GM18909 (cell line): ENCODE data around the gene SGSM1.
A peak's percentile ranks its signal among the peaks of the same experiment; 100 is the strongest.

Experiments used
- ATAC-seq: cut with Tn5 transposase; IDR thresholded peaks from one replicate; pipeline ENCODE4 v1.9.1; 2021; ENCODE audit warnings: mild to moderate bottlenecking; ENCODE audit not compliant: unreplicated experiment, poor library complexity

SGSM1 gene

DNA sequence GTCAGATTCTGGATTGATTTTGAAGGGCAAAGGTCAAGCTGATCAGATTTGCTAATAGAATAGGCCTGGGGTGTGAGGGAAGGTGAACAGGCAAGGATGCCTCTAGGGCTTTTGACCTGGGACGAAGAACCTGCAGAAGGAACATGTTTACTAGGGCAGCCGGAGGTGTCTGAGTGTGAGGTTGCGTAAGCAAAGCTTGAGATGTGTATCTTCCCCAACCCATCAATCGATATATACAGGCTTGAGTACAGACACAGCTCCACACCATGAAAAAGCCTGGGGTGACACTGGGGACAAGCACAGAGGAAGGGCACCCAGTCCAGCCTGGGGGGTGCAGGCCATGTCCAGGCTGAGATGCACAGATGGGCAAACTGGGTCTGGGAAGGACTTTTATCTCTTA, 139.4 kb downstream of the SGSM1 start:
- ATAC-seq, result no peak

DNA sequence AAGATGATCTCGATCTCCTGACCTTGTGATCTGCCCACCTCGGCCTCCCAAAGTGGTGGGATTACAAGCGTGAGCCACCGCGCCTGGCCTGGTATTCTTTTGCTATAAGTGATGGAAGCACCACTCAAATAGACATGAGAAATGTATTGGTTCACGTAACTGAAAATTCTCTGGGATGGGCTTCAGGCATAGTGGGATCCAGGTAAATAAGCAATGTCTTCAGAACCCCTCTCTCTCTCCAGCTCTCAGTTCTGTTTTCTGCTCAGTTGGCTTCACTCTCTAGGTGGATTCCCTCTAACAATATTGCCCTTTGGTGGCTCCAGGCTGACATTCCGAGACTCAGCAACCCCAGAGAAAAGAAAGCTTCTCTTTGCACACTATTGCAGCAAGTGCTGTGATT, 141.4 kb downstream of the SGSM1 start:
- no peak for ATAC-seq

DNA sequence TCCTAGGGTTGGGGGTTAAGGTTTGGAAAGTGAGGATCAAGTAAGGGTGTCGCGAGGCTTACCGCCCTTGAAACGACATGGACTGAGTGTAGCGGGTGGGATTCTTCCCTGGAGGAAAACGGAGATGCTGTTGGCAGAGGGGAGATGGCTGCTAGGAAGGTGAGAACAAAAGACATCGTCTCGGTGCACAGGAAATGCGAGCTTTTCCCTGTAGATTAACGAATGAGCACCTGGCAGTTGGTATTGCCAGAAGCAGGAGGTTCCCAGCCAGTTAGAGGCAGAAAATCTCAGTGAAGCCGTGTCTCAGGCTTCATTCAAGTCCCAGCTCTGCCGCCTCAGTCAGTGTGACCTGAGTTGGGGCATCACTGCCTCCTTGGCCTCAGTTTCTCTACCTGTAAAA, 141.9 kb downstream of the SGSM1 start:
- ATAC-seq, result no peak

DNA sequence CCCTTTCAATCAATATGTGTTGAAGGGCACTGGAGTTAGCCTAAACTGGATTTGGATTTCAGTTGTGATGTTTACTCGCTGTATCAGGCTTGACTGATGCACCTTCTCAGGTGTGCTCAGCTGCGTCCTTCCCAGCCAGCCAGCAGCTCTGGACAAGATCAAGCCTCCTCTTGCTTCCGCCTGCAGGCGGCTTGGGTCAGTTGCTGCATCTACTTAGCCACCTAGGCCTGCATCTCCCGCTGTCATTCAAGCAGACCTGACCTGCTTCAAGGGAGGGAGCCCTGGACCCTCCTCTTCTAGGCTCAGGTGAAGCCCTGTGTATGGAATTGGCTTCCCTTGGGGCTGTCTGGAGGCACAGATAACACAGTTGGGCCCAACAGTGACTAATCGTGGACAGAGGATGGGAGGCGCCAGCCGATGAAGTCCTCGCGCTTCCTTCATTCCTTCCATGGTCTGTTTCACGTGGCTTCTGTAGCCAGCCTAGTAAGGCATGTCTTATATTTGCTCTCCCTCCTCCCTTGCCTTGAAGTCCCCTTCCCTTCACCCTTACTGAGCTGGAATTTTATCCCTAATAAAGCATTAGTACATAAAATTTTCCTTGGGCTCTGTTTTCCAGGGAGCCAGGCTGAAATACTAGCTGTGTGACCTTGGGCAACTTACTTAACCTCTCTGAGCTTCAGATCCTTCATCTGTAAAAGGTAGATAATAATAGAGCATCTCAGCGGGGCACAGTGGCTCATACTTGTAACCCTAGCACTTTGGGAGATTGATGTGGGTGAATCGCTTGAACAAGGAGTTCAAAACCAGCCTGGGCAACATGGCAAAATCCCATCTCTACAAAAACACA, 142.6 kb downstream of the SGSM1 start:
- no peak for ATAC-seq

DNA sequence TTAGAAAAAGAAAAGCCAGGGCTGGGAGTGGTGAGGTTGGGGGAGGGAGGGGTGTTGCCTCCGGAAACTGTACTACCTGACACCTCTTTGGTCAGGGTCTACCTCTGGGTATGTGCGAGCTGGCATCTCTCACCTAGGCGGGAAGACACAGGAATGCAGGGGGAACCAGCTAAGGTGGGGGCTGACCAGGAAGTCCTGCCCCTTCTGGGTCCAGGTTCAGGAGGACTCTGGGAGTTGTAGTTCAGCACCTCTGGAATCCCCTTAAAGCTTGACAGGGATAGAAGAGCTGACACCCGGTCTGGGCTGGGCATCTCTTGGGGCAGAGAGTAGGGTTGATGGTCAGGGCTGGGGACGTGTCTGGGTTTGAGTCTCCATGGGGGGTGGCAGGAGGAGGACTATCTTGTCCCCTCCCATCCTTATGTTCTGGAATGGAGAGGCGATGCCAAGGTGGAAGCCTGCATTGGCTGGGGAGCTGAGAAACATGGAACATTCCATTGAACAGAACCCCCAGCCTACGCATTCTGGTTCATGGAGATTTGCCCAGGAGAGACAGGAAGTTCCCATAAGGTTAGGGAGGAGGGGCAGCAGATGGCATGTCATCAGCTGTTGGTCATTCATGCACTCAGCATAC, 144.4 kb downstream of the SGSM1 start:
- no peak for ATAC-seq

DNA sequence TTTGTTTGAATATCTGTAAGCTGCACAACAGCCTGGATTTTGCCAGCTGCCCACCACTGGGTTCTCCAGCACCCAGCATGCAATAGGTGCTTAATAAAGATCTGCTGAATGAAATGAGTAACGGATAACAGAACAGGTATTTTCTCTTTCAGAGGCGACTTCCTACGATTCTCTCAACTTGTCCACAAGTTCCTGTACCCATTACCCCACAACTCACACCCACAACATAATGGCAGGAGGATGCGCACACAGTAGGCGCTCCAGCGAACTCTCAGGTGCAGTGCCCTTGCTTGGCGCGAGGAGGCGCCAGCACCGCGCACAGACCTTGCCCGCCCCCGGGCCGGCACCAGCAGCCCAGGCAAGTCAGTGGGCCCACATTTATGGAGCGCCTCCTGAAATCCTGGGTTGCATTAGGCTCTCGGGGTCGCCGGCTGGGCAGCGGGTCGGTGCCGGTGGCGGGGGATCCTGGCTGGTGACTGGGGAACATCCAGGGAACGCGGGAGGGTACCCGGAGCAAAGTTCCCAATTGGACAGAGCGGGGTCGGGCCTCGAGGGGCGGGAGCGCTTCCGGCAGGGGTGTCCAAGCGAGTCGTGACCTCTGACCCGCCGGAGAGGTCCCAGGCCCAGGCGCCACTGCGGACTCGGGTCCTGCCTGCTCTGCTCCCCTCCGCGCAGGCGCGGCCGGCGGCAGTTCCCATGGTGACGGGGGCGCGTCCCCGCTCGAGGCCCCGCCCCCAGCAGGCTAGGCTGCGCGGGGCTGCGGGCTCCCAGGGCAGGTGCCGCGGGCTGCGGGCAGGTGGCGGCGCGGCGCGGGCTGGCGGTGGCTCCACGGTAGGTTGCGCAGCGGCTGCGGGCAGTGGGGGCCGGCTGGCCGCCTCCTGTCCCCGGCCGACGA, 146.2 kb downstream of the SGSM1 start, which contains the start of gene KIAA1671:
Gene KIAA1671 (plus strand): TSS at position 775 of the 895 bp plus-strand sequence. CDS start 75,284 bp downstream, outside the sequence.
- peak; percentile 78 for ATAC-seq

DNA sequence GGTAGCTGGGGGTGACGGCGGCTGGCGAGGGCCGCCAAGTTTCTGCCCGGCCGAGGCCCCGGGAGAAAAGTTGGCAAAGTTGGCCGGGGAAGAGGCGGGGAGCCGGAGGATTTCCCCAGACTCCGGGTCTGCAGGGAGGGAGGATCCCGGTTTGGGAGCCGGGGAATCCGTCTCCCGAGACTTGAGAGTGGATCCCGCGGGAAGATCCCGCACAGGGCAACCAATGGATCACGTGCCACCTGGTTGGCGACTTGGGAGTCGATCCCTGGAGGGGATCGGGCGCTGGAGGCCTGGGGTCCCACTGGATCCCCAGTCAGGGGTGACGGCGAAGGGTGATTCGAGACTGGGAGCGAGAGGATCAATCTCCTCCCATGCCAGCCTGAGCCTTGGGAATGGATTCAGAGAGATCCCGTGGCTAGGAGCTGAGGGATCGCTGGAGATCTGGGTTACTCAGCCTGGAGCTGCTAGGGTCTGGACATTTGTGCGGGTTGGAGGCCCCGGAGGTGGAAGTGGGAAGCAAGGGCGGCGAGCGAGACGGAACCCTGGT, 146.9 kb downstream of the SGSM1 start:
- ATAC-seq, result peak; percentile 3

DNA sequence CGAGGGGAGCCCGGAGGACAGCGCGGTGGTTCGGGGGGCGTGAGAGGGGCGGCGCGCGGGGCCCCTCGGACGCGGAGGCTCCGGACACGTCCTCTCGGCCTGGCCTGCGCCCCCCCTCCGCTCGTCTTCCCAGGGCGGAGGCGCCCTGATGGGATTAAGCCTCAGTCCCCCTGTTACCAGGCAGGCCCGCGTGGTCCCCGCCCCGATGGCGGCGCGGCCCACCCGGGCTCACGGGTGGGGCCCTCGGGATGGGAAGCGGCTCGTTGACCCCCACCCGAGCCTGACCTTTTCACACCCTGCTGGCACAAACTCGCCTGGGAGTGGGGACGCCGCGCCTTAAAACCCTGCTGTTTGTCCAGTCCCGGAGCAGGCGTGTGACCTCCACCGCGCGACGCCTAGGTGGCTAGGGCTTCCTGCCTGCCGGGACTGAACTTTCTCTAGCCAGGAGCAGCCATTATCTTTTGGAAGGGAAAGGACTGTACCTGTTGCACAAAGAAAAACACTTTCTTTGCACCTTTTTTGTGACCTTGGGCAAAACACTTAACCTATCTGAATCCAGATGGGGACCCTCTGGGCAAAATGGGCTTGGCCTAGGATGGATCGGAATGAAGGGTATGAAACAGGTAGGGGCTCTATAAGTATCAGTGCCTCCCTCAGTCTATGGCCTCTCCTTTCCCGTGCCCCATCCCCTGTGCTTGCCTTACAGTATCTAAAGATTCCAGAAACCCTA, 147.5 kb downstream of the SGSM1 start:
- no peak for ATAC-seq

DNA sequence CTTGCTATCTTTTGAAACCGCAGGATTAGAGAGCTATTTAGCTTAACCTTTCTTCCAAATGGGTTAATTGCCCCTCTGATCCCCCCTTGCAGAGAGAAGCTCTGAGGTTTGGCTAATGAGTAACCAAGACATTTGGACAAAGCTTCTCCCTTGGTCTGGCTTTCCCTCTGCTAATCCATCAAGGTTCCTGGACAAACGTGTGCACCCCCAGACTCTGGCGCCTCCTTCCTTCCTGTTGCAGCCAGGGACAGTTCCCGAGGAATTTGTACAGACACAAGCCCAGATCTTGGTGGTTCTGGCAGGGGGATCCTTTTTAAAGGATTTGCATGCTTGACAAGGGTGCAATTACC, 148.1 kb downstream of the SGSM1 start:
- ATAC-seq, result no peak

DNA sequence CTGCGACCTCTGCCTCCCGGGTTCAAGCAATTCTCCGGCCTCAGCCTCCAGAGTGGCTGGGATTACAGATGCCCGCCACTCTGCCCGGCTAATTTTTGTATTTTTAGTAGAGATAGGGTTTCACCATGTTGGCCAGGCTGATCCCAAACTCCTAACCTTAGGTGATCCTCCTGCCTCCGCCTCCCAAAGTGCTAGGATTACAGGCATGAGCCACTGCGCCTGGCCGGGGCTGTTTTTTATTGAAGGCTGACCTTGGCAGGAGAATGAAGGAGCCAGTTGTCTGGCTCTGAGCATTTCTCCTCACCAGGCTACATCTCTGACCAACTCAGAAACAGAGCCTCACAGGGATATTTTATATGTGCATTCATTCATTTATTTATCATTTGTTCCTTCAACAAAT, 148.8 kb downstream of the SGSM1 start:
- ATAC-seq, result no peak

DNA sequence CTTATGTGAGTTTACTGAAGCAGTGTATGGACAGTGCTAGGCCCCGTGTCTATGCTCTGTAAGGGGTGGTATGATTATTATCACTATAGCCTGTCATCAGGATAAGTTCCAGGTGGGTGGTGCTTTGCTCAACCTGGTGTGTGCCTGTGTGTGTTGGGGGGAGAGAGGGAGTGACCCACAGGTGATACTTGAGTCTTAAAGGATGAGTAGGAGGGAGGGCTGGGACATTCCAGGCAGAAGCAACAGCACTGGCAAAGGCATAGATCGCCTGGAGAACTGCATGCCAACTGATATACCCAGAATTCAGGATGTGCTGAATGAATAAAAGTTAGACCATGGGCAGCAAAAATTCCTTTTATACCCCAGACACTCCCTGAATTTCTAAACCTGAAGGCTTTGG, 151.0 kb downstream of the SGSM1 start:
- no peak for ATAC-seq

DNA sequence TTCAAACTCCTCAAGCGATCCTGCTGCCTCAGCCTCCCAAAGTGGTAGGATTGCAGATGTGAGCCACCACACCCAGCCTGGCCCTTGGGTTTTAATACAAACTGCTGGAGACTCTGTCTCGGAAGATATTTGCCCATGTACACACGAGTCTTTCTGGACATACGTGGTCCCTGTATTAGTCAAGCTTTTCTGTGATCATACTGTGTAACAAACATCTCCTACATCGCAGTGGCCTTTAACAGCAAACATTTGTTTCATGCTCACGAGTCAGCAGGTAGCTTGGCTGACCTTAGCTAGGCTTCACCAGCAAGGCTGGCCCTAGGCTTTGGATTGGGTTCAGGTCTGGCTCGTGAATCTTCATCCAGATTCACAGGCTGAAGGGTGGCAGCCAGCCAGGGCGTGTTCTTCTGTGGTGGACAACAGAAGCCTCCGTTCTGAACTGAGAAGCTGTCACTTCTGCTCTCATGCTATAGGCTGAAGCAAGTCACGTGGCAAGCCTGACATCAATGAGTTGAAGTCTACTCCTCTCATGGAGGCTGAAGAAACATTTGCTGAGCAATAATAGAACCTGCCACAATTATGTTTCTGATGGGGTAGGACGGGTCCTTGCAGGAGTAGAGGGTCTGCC, 155.3 kb downstream of the SGSM1 start:
- no peak for ATAC-seq

DNA sequence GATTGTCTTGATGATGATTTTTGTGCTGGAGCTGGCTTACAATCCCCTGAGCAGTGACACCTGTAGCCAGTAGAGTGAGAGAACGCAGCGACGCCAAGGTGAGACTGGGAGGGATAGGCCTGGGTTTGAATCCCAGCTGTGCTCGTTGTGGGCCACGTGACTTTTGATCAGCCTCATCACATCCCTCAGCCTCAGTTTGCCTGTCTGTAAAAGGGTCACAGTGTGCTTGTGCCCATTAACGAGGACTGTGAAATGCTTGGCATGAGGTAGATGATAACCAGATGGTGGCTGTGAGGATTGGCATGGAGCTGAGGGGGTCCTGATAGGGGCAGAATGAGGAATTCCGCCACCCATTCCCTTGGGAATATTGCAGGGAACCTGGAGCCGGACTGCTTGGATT, 156.1 kb downstream of the SGSM1 start:
- no peak for ATAC-seq

DNA sequence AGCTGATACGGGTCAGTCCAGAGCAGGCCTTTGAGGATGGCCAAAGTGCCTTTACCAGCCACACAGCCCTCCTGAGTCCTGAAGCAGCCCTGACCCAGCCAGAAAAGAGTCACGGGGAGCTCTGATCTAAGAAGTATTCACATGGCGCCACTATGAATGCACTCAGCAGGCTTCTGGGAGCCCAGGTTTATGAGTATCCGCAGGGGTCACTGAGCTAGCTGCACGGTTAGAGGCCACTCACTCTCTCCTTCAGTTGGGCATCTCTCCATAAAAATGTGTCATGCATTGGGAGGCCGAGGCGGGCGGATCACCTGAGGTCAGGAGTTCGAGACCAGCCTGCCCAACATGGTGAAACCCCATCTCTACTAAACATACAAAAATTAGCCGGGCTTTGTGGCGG, 156.8 kb downstream of the SGSM1 start:
- ATAC-seq, result no peak

DNA sequence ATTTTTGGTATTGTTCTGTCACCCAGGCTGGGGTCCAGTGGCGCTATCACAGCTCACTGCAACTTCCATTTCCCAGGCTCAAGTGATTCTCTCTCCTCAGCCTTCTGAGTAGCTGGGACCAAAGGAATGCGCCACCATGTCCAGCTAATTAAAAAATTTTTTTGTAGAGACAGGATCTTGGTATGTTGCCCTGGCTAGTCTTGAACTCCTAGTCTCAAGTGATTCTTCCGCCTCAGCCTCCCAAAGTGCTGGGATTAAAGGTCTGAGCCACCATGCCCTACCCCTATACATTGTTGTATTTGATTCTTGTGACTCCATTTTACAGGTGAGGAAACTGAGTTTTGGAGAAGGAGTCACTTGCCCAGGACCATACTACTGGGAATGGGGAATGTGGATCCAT, 158.4 kb downstream of the SGSM1 start:
- ATAC-seq, result no peak

DNA sequence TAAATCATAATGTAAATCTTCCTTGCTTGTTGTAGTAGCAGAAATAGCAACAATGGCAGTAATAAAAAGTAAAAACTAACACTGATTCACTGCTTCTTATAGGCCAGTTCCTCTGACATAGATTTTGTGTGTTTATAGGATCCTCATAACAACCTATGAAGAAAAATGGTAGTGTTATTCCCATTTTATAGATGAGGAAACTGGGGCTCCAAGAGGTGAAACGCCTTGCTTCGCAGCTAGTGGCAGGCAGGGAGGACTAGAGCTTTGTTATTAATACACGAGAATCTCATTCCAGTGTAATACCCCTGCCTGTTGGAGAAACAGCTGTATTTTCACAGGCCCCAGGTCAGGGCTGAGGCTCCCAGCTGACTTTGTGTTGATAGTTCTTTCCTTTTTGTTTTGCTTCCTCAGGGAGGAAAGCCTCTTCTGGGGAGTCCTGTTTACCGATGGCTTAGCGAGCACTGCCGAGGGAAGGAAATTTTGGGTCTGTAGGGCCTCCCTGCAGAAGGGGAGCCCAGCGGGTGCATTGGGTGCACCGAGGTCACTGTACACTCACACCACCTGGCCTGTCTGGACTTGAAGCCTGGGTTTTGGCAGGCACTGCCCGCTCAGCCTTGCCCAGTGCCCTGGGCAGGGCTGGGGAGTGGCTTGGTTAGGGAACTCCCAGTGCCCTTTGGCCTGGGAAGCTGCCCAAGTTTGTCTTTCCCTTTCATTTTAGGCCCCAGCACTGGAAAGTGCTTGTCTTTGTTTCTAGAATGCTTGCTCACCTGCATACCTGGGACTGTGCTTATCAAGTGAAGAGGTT, 160.0 kb downstream of the SGSM1 start:
- ATAC-seq, result no peak

DNA sequence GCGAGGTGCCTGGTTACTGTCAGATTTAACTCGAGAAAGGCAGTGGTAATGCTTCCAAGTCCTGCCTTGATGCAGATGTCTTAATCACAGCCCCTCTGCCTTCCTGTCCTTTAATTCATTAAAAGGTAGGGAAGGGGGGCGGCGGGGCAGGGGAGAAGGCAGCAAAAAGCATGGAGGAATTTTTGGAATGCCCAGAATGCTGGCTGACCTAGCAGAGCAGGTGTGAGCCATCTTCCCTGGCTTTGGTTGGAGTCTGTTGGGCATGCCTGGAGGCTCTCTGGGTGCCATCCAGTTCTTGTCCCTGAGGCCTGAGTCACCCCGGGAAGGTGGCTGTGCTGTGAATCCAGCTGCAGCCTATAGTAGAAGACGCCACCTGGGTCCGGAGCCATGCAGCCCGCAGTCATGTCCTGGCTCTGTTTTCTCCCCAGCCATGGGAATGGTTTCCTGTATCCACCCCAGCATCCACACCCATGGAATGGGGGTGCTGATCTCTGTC, 162.1 kb downstream of the SGSM1 start:
- no peak for ATAC-seq

DNA sequence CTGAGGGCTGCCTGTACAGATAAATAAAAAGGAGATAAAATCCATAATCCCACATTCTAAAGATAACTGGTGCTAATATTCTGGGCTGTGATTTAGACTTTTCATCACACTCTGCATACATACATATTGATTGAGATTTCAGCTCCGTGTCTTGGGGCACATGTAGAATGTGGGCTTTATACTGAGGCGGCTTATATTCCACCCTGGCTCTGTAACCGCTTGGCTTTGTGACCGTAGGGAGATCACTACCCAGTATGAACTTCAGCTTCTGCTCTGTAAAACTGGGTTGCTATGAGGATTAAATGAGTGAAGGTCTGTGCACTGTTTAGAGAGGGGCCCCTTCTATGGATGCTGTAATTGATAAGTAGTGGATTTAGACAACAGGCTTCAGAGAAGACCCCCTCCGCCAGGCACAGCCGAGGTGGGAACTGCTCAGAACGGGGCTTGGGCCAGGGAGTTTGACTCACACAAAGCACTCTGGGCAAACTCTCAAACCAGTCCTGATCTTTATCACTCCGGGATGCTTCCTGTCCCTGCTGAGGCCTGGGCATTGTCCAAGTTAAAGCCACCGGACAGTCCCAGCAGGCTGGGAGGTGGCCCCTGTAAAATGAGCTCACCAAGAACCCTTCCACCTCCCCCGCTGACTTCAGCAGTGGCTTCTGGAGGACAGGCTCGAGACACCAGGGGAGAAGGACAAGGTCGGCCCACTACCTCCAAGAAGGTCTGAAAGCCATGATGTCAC, 163.7 kb downstream of the SGSM1 start:
- ATAC-seq, result no peak
